ENCODE measurements around the gene CAPZB. TPM values are rescaled to one million over a fixed set of nuclear protein-coding genes. Genes with fewer than 3 reads are reported as not detected.

CAPZB gene
- total and polyA plus RNA-seq, 7 donors, result 179 to 284 (median 224) TPM

DNA sequence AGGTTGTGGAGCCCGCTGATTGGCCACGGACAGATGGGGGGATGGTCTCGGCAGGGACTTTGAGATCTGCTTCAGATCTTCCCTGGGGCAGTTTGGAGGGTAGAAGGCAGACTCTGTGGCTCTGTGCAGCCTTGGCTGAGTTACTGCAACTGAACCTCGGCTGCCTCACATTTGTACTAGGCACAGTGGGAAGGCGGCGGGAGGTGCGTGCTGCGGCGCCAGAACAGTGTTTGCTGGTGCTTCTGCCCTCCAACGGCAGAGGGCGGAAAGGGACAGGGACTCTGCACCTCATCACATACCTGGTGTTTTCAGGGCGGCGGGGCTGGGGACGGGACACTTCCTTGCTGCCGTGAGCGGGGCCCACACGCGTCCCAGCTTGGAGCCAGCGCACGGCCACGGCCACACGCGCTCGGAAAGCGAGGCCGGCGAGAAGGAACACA, 147.0 kb downstream of the CAPZB start:
- H3K27me3 ChIP-seq (ENCODE audit: insufficient read depth in 3 of 3, low read length in 2 of 3), result no peaks in the 10 kb centered on the region
- H3K4me3 ChIP-seq, result no peak overlapping the region
- 83 to 88% (median 87%) methylated on average over 27 of the region's 27 CpGs for WGBS, 3 donors
- intact Hi-C loops (cut with DNase I), result no loop called here
- H3K9me3 ChIP-seq, result no peaks in the 10 kb centered on the region
- TF ChIP-seq CTCF (IDR thresholded peaks at IDR 0.05), result no peak
- DNase-seq (no peak), ATAC-seq (no peak)
- H3K27ac ChIP-seq, result no peak overlapping the region
- H3K36me3 ChIP-seq (ENCODE audit: insufficient read depth in 1 of 2, low read depth in 1 of 2), result peaks cover 3 to 52% of the 10 kb centered on the region in 2 donors
- H3K4me1 ChIP-seq, result no peaks in the 10 kb centered on the region

DNA sequence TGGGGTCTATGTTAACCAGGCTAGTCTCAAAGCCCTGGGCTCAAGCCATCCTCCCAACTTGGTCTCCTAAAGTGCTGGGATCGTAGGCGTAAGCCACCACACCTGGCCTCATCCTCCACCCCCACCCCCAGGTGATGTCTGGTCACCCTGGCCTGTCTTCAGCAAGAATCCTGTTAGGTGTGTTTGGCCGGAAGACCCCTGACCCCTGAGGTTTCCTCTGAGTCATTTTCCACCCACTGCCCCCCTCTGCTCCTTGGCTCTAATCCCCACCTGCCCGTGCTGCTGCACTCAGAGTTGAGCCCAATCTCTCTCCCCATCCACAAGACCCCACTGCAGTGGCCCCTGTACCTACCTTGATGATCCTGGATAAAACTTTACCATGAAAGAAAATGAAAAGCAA, 148.1 kb downstream of the CAPZB start:
- Histone ChIP-seq H3K9me3 (no peaks in the 10 kb centered on the region), H3K27me3 (ENCODE audit: insufficient read depth in 3 of 3, low read length in 2 of 3) (no peaks in the 10 kb centered on the region), H3K4me3 (no peak overlapping the region), H3K4me1 (no peaks in the 10 kb centered on the region), H3K36me3 (ENCODE audit: insufficient read depth in 1 of 2, low read depth in 1 of 2) (peaks cover 3 to 50% of the 10 kb centered on the region in 2 donors), H3K27ac (no peak overlapping the region)
- TF ChIP-seq CTCF (IDR thresholded peaks at IDR 0.05), result no peak
- DNase-seq (no peak), ATAC-seq (no peak)
- WGBS, 3 donors, result 81 to 90% (median 89%) methylated on average over 4 of the region's 4 CpGs
- intact Hi-C loops (cut with DNase I), result no loop called here

GRCh38 chr1:19336543-19336942, 148.8 kb downstream of the CAPZB start:
- intact Hi-C loops (cut with DNase I), result no loop called here

DNA sequence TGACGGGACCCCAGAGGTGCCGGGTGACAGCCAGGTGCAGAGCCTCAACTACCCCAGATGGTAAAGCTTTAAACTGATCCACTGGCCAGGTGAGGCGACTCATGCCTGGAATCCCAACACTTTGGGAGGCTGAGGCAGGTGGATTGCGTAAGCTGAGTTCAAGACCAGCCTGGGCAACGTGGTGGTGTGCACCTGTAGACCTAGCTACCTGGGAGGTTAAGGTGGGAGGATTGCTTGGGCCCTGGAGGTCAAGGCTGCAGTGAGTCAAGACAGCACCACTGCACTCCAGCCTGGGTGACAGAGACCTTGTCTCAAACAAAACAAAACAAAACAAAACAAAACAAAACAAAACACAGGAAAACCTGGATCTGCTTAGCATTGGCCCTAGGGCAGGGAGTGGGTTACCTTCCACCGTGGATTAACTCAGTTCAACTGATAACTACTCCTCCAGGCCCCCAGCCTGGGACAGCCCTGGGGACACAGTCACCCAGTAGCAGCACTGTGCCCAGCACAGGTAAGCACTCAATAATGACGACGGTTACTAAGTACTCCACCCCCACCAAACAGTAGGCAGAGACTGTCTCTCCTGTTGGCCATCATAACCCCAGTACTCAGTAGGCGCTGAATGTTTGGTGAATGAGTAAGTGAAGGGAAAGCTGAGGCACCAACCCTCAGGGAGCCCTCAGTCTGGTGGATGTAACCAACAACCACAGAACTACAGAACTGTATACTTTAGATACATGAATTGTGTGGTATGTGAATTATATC, 151.6 kb downstream of the CAPZB start:
- 78 to 79% (median 79%) methylated on average over 9 of the region's 9 CpGs for WGBS, 3 donors
- Histone ChIP-seq H3K9me3 (no peaks in the 10 kb centered on the region), H3K27ac (no peak overlapping the region), H3K4me1 (no peaks in the 10 kb centered on the region), H3K27me3 (ENCODE audit: insufficient read depth in 3 of 3, low read length in 2 of 3) (no peaks in the 10 kb centered on the region), H3K36me3 (ENCODE audit: insufficient read depth in 1 of 2, low read depth in 1 of 2) (peaks cover 0 to 46% of the 10 kb centered on the region in 2 donors), H3K4me3 (no peak overlapping the region)
- intact Hi-C loops (cut with DNase I), result no loop called here
- ATAC-seq (no peak), DNase-seq (no peak)
- no peak for TF ChIP-seq CTCF (IDR thresholded peaks at IDR 0.05)

More at GRCh38 chr1:19336543-19336942, 148.8 kb downstream of the CAPZB start:
- DNase-seq (no peak), ATAC-seq (peak in 1 of 4 donors; percentile 15)
- H3K9me3 ChIP-seq, result no peaks in the 10 kb centered on the region
- no peak for TF ChIP-seq CTCF (IDR thresholded peaks at IDR 0.05)
- WGBS, 3 donors, result 87 to 89% (median 88%) methylated on average over 7 of the region's 7 CpGs
- peaks cover 3 to 53% of the 10 kb centered on the region in 2 donors for H3K36me3 ChIP-seq (ENCODE audit: insufficient read depth in 1 of 2, low read depth in 1 of 2)
- H3K27ac ChIP-seq, result no peak overlapping the region
- H3K4me1 ChIP-seq, result no peaks in the 10 kb centered on the region
- H3K4me3 ChIP-seq, result no peak overlapping the region
- H3K27me3 ChIP-seq (ENCODE audit: insufficient read depth in 3 of 3, low read length in 2 of 3), result no peaks in the 10 kb centered on the region
